Measurements from ENCODE around the gene PDE6G. TPM values are rescaled to one million over a fixed set of nuclear protein-coding genes. Genes with fewer than 3 reads are reported as not detected.
"Not testable (repeated sequence)": the region's sequence is repeated elsewhere in the genome, so short reads cannot be mapped to it uniquely, and the experiment has no call there.

PDE6G gene
- total RNA-seq, 1 donor from 2014 or later: 1.1 TPM

DNA sequence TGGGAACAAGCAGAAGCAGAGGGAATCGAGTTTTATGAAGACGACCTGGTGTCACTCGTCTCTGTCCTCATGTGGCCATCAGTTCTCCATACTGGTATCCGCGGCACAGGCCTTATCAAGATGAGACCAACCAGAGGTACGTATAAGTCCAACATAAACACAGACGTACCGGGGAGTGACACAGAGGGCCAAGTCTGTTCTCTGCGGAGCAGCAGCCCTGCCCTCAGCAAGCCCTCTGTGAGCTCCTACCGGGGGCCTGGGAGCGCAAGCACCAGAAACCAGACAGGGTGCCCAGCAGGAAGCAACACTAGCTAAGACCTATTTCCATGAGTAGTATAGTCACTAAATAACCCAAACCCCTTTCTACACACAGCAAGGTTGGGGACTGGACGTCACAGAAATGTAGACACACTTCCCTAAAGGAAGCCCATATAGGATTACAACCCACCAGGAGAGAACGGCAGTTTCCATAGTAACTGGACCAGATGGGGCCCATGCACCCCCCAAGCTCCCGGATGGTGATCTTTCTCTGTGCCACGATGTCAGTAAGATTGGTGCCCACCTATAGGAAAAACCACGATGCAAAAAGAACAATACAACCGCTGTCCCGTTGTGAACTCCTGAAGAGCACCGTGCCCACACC is 26.3 kb upstream of the PDE6G start:
- Mint-ChIP-seq H3K27ac (ENCODE audit: unreplicated experiment) (peak overlapping the region; percentile 94), H3K27me3 (ENCODE audit: unreplicated experiment) (peaks cover 10% of the 10 kb centered on the region), H3K36me3 (ENCODE audit: low read depth, unreplicated experiment) (peaks cover 19% of the 10 kb centered on the region), H3K9me3 (ENCODE audit: unreplicated experiment) (no peaks in the 10 kb centered on the region), H3K4me1 (ENCODE audit: unreplicated experiment) (peaks cover 21% of the 10 kb centered on the region), H3K4me3 (ENCODE audit: unreplicated experiment) (peak overlapping the region; percentile 98)
- TF ChIP-seq, protein P1, sequence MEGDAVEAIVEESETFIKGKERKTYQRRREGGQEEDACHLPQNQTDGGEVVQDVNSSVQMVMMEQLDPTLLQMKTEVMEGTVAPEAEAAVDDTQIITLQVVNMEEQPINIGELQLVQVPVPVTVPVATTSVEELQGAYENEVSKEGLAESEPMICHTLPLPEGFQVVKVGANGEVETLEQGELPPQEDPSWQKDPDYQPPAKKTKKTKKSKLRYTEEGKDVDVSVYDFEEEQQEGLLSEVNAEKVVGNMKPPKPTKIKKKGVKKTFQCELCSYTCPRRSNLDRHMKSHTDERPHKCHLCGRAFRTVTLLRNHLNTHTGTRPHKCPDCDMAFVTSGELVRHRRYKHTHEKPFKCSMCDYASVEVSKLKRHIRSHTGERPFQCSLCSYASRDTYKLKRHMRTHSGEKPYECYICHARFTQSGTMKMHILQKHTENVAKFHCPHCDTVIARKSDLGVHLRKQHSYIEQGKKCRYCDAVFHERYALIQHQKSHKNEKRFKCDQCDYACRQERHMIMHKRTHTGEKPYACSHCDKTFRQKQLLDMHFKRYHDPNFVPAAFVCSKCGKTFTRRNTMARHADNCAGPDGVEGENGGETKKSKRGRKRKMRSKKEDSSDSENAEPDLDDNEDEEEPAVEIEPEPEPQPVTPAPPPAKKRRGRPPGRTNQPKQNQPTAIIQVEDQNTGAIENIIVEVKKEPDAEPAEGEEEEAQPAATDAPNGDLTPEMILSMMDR (IDR thresholded peaks at IDR 0.05; ENCODE audit: unreplicated experiment): no peak
- DNase-seq (ENCODE audit: low spot score): no peak

DNA sequence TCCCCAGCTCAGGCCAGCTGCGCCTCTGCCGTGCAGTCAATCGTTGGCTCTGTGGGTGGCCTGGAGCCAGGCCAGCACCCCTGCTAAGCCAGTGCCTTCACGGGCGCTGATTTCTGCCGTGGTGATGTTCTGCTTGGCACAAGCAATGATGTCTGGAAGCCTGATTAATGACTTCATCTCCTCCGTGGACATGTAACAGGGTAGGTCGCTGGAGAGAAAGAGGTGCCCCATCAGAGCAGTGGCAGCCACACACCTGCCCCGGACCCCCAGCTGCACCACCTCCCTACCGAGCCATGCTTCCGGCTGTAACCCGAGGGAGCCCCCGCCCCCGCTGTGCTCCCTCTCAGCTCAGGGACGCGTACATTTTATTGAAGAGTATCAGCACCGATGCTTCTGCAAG is 25.3 kb upstream of the PDE6G start:
- no peaks in the 10 kb centered on the region for H3K9me3 Mint-ChIP-seq (ENCODE audit: unreplicated experiment)
- H3K4me1 Mint-ChIP-seq (ENCODE audit: unreplicated experiment): peaks cover 21% of the 10 kb centered on the region
- no peak for DNase-seq (ENCODE audit: low spot score)
- peak overlapping the region; percentile 21 for H3K4me3 Mint-ChIP-seq (ENCODE audit: unreplicated experiment)
- peaks cover 11% of the 10 kb centered on the region for H3K36me3 Mint-ChIP-seq (ENCODE audit: low read depth, unreplicated experiment)
- TF ChIP-seq, protein P1 (IDR thresholded peaks at IDR 0.05; ENCODE audit: unreplicated experiment): no peak
- peaks cover 3% of the 10 kb centered on the region for H3K27me3 Mint-ChIP-seq (ENCODE audit: unreplicated experiment)
- H3K27ac Mint-ChIP-seq (ENCODE audit: unreplicated experiment): peak overlapping the region; percentile 30

DNA sequence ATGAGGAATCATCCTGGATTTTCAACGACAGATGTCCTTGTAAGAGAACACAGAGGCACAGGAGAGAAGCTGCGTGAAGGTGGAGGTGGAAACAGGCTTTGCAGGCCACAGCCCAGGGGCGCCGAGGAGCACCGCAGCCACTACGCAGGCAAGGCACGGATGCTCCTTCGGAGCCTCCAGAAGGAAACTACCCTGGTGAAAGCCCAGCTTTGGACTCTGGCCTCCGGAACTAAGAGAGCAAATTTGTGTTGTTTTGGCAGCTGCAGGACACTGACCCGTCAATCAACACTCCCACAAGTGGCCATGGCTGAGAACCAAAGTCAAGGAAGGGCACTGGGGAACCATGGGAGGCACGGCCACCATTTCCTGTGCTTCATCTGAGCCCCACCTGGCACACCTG is 23.8 kb upstream of the PDE6G start:
- no peak for DNase-seq (ENCODE audit: low spot score)

DNA sequence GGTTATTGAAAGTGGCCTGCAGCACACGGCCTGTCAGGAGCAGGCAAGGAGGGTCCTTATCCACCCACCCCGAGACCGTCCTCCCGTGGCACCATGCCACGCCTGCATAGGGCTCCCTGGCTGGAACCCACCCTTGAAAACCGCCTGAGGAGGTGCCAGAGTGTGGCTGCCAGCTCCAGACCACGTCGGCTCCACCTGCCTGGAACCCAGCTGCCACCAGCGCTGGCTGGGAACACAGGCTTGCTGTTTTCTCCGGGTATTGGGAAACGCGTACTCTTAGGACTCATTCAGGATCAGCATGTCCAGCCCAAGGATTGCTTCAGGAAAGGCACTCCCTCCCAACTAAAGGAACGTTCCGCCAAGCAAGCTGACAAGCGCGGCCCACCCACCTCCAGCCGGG is 20.6 kb upstream of the PDE6G start:
- H3K4me3 Mint-ChIP-seq (ENCODE audit: unreplicated experiment): no peak overlapping the region
- DNase-seq (ENCODE audit: low spot score): no peak
- H3K9me3 Mint-ChIP-seq (ENCODE audit: unreplicated experiment): no peaks in the 10 kb centered on the region
- TF ChIP-seq, protein P1 (IDR thresholded peaks at IDR 0.05; ENCODE audit: unreplicated experiment): no peak
- peaks cover 5% of the 10 kb centered on the region for H3K27me3 Mint-ChIP-seq (ENCODE audit: unreplicated experiment)
- peaks cover 4% of the 10 kb centered on the region for H3K36me3 Mint-ChIP-seq (ENCODE audit: low read depth, unreplicated experiment)
- H3K4me1 Mint-ChIP-seq (ENCODE audit: unreplicated experiment): no peaks in the 10 kb centered on the region
- H3K27ac Mint-ChIP-seq (ENCODE audit: unreplicated experiment): no peak overlapping the region

More for the DNA sequence above, 23.8 kb upstream of the PDE6G start:
- Mint-ChIP-seq H3K4me3 (ENCODE audit: unreplicated experiment) (no peak overlapping the region), H3K9me3 (ENCODE audit: unreplicated experiment) (no peaks in the 10 kb centered on the region), H3K27me3 (ENCODE audit: unreplicated experiment) (peaks cover 8% of the 10 kb centered on the region), H3K27ac (ENCODE audit: unreplicated experiment) (no peak overlapping the region), H3K36me3 (ENCODE audit: low read depth, unreplicated experiment) (peaks cover 3% of the 10 kb centered on the region), H3K4me1 (ENCODE audit: unreplicated experiment) (peaks cover 18% of the 10 kb centered on the region)
- TF ChIP-seq, protein P1 (IDR thresholded peaks at IDR 0.05; ENCODE audit: unreplicated experiment): no peak

DNA sequence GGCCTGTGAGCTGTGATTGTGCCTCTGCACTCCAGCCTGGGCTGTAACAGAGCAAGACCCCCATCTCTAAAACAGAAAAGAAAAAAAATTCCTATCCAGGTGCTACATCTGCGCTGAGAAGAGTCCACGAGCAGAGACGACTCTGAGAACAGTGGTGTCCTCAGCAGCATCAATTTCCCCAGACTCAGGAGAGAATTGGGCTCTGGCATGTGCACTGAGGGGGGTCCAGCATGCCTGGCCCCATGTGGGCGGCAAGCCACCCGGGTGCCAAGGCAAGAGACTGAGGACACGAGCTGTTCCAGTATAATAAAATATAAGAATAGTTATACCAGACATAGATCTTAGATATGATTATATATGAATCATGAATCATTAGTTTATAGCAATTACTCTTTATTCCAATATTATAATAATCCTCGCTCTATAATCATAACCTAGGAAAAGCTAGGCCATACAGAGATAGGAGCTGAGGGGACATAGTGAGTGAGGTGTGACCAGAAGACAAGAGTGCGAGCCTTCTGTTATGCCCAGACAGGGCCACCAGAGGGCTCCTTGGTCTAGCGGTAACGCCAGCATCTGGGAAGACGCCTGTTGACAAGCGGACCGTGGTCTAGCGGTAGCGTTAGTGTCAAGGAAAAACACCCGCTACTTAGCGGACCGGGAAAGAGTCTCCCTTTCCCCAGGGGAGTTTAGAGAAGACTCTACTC is 19.3 kb upstream of the PDE6G start:
- Mint-ChIP-seq H3K27ac (ENCODE audit: unreplicated experiment) (peak overlapping the region; percentile 42), H3K36me3 (ENCODE audit: low read depth, unreplicated experiment) (peaks cover 13% of the 10 kb centered on the region)
- not testable (repeated sequence) for H3K4me1 Mint-ChIP-seq (ENCODE audit: unreplicated experiment); H3K9me3 Mint-ChIP-seq (ENCODE audit: unreplicated experiment); H3K27me3 Mint-ChIP-seq (ENCODE audit: unreplicated experiment); H3K4me3 Mint-ChIP-seq (ENCODE audit: unreplicated experiment)
- DNase-seq (ENCODE audit: low spot score): peak; percentile 29
- TF ChIP-seq, protein P1 (IDR thresholded peaks at IDR 0.05; ENCODE audit: unreplicated experiment): peak; percentile 46

Data from endothelial cell (in vitro differentiated cells).